Measurements from ENCODE around the gene MYL10.

The MYL10 gene

DNA sequence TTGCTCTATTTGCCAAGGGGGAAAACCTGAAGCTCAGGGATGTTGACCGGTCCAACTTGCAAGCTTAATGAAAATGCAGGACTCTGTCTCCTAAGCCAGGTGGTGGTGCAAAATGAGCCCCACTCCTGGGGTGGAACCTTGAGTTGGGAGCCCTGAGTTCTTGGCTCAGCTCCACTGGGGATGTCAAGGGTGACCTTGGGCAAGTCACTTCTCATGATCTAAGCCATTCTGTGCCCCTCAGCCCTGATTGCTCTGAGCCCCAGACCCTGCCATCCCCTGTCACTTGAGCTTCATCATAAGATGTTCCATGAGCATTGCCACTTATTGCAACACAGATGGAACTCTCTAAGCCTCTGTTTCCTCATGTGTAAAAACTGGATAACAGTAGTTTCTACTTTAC lies 33.9 kb downstream of the MYL10 start:
- DNase-seq: no peak

DNA sequence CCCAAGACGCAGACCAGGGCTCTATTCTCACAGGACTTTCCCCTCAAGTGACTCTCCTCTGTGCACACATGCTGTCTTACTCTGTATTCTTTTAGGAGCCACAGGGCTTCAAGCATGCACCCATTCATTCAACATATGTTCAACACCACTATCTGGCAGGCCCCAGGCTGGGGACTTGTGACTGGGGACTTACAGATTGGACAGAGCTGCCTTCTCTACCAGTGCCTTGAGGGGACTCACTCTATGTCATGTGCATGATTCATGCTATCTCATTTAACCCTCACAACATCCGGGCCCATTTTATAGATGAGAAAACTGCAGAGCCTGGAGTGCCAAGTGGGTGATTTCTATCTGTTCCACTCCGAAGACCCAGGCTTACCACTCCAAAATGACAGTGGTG lies 34.3 kb downstream of the MYL10 start:
- no peak for DNase-seq

DNA sequence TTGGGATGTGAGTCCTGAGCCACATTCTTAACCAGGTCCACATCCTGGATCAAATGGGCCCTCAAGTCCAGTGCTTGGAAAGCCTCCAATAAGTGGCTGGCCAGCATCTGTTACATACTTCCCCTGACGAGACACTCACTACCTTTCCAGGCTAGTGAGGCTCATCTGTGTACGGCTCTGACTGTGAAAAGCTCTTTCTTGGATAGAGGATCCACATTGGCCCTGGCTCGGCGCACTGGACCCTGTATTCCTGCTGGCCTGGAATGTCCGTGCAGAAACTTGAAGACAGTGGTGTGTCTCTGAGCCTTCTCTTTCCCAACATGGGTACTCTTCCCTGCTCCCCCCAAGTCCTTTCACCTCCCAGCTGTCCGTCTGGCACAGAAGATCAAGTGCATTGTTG lies 35.5 kb downstream of the MYL10 start:
- DNase-seq: no peak

DNA sequence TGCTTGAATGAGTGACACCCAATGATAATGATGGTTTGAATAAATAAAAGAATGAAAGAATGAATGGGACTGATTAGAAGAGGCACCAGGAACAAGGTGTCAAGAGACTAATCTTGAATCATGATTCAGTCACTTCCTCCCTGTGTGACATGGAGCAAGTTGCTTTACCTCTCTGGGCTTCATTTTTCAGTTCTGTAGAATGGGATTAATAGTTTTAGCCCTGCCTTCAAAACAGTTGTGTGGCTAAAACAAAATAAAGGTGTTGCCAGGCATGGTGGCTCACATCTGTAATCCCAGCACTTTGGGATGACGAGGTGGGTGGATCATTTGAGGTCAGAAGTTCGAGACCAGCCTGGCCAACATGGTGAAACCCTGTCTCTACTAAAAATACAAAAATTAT lies 37.6 kb downstream of the MYL10 start:
- no peak for DNase-seq

DNA sequence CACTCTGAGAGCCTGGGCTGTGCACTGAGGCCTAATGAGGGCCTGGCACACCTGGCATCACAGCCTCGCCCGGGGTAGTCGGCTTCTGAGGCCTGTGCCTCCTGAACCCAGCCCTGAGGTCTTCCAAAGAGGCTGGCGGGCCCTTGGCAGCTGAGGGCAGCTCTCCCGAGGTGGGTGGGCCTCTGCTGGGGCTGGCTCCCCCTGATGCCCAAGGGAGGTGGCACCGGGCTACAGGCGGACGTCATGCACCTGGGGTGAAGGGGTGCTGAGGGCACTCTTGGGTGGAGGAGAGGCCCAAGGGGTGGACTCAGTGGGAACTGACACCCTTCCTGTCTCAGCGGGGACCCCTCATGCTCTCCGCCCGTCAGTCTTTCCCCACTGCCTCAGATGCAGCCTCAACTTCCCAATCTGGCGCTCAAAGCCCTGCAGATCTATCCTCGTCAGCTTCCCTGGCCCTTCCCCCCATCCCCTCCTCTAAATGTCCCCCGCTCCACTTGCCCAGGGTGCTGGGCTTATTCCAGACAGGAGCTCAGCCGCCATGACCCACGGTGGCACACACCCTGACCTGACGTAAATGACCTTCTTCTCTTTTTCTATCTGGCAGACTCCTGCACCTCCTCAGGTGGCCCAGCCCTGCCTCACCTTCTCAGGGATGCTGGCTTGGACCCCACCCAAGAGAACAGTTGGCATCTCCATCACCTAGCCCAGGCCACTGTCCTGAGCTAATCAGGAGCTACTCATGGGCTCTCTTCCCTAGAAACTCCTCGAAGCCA lies 38.2 kb downstream of the MYL10 start:
- DNase-seq: no peak

DNA sequence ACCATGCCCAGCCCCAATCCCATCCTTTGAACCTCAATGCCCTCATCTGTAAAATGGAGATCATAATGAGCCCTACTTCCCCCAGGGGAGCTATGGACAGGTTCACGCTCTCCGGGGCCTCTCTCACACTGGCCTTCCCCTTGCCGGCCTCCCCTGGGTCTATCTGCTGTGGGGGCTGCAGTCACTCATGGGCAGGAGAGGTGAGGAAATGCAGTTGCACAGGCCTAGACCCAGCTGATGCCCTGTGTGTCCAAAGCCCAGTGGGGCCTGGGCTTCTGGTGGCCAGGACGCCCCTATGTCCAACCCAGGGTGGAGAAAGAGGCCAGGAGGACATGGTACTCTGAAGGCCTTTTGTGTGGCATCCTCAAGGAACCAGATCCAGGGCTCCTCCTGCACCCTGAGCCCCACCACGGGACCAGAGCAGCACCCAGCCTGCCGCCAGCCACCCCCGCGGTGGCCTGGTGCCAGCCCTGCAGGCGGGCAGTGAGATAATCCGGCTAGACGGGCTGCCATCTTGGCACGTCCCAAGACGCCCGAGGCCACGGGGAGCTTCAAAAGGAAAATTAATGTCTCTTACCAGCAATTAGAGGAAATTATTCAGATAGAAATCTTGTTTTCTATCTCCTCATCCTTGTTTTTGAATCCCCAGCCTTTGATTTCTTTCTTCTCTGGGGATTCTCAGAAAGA lies 39.0 kb downstream of the MYL10 start:
- DNase-seq: no peak

DNA sequence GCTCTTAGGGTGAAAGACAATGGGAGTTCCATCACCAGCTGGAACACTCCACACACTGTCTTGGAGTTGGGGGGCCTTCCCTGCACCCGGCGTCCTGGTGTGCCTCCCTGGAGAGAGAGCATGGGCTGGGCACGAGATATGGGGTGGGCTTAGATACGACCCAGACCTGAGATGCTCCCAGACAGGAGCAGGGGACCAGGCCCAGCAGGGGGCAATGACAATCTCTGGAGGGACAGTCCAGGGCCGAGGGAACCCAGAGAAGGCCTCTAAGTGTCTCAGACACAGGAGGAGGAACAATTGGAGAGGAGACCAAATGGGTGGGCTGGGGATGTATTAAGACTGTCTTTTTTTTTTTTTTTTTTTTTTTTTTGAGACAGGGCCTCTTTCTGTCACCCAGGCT lies 40.0 kb downstream of the MYL10 start:
- no peak for DNase-seq

DNA sequence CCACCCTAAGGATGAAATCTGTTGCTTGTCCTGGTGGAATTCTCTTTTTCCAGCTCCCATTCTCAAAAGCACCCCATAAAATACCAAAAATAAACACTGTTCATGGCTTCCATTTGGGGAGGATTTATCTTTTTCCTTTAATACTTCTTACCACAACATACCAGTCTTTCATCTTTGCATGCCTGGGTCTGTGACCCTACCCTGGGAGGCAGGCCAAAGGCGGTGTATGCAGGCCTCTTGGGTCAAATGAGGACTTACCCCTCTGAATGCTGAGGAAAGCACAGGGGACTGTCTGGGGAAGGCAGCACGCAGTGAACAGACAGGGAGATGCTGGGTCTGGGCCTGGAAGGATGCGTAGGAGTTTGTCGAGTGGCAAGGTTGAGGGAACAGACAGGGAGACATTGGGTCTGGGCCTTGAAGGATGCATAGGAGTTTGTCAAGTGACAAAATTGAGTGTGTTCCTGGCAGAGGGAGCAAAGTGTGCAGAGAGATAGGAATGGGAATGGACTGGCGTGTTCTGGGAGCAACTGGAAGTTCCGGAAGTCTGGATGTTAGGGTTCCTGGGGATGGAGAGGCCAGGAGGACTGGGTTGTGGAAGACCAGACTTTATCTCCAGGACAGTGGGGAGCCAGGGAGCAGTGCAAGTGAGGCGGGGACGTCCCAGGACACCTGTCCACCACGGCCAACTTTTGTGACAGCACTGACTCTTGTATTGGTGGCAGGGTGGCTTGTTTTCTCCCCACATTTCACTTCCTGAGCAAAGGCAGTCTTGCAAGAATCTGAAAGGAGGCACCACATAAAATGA lies 40.8 kb downstream of the MYL10 start:
- DNase-seq: no peak

DNA sequence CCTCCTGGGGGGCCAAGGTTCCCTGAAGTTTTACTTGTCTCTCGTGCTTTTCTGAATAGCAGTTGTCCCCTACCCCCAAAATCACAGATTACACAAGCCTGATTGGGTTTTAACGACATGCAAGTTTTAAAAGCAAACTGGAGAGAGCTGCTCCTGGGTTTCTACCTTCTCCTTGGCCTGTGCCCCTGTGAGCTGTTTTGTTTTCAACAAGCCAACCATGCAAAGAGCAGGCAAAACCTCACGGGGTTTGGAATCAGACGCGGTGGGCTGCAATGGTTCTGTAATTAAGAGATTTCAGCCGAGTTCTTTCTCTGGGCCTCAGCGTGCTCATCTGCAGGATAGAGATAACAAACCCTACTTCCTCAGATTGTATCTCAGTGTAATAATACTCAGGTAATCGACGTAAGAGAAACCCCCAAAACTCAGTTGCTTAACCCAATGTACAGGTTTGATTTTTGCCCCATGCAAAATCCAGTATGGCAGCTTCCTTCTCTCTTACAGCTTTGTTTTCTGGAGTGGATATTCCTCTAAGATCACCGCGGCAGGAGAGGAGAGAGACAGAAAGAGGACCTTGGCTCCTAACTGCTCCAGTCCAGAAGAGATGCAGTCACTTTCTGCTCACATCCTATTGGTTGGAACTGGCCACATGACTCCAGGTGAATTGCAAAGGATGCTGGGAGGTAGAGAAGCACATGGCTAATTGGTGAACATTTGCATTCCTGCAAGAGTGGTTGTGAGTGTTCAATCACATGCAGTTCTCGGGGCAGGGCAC lies 42.0 kb downstream of the MYL10 start:
- DNase-seq: no peak

DNA sequence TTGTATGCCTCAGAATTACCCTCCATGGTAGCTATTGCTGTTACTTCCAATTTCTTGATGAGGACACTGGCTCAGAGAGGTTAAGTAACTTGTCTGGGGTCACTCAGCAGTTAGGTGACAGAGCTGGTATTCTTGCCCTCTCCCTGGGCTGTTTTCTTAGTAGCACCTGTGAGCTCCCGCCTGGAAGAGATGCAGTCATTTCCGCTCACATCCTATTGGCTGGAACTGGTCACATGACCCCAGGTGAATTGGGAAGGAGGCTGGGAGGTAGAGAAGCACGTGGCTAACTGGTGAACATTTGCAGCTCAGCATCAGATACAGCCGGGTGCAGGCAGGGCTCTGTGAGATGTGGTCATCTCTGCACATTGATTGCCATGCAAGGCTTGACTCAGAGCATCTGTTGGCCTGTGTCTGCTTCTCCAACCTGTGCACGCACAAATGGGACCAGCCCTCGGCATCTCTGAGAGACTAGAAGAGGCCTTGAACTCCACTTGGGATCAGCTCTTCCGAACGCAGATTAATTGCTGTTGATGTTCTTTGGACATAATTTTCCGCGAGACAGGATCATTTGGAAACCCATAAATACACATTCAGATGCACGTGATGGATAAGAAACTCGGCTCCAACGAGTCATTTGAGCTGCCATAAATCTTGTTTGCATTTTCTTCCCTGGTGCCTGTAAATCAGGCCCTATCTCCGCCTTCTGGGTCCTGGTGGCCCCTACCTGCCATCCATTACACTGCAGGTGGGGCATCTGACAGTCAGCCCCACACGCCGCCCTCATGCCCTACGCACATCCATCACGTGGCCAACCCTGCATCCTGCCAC lies 42.8 kb downstream of the MYL10 start:
- DNase-seq: no peak

DNA sequence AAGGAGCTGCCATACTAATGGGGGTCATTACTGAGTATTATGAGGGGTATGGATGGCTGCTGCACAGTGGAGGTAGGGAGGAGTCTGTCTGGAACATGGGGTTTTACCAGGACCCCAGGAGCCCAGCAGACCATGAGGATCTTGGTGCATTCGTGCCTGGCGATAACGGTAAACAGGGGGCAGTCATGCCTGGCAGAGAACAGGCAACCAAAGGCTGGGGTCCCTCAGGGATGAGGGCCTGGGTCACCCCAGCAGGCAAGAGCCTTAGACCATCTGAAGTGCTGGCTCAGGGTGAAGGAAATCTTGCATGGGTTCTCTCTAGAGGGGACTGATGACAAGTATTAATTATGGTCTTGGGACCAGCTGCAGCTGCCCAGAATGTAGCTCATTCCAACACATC lies 46.1 kb downstream of the MYL10 start:
- no peak for DNase-seq

DNA sequence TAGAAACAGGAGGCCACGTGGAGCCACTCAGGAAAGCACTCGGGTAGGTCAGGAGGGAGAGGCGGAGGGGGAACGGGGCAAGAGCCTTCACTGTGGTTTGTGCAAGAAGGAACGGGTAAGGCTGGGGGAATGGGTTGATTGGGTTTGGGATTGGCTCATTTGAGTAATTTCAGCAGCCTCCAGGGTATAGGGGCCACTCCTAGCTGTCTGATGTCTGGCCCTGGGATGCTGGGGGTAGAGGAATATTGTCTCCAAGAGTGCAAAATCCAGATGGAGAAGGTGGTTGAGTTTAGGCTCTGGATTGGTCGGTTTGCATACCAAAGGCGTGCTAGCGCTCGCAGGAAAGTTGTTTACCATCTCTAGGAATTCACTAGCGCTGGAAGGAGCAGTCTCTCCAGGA lies 47.2 kb downstream of the MYL10 start:
- DNase-seq: no peak

DNA sequence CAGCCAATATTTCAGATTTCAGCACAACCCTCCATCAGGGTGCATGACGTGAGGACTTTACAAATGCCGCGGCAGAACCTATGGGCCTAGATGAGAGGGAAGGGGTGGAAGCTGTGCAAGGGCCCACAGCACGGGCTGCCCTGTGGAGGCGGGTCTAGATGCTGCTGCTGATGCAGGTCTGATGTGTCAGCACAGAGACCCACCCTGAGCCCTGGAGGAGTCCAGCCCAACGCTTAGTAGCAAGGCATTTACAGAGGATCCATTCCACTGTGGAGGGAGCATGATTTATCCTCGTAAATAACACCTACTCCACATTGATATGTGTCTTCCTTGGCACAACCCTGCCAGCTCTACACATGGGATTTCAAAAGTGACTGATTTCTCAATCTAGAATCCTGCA lies 48.5 kb downstream of the MYL10 start:
- no peak for DNase-seq

DNA sequence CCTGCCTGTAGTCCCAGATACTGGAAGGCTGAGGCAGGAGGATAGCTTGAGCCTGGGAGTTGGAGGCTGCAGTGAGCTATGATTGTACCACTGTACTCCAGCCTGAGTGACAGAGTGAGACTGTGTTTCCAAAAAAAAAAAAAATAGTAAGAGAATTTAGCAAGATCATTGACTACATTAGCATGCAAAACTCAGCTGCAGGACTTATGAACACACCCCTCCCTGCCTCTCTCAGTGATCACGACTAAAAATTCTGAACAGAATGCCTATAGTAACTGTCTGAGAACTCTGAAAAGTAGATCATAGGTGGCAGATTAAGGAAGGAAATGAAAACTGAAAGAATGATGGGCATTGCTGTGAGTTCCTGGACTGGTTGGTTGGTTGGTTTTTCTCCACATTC lies 50.5 kb downstream of the MYL10 start:
- no peak for DNase-seq

DNA sequence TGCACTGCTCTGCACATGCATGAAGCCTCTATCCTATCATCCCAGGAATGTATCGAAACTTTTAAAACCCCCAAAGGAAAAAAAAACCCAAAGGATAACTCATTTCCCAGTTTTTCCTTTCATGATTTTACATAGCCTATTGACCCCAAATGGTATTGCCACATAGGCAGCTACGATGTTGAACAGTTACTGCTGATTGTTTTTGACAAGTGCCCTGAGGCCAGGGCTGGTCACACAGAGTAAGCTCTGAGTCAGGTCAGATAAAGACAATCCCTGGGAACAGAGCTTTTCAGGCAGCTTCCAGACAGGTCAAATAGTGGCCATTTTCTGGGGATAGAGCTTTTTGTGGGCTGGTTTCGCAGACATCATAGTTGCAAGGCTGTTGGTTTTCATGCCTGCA lies 52.1 kb downstream of the MYL10 start:
- no peak for DNase-seq

DNA sequence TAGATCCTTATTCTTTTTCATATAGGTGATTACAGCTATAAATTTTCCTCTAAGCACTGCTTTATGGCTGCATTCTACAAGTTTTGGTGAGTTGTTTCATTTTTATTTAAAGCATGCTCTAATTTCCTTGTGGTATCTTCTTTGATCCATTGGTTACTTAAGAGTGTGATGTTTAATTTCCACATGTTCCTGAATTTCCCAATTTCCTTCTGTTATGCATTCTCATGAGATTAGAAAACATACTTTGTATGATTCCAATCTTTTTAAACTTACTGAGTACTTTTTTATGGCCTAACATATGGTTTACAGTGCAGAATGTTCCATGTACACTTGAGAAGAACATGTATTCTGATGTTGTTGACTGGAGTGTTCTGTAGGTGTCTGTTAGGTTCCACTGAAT lies 53.4 kb downstream of the MYL10 start:
- DNase-seq: no peak

DNA sequence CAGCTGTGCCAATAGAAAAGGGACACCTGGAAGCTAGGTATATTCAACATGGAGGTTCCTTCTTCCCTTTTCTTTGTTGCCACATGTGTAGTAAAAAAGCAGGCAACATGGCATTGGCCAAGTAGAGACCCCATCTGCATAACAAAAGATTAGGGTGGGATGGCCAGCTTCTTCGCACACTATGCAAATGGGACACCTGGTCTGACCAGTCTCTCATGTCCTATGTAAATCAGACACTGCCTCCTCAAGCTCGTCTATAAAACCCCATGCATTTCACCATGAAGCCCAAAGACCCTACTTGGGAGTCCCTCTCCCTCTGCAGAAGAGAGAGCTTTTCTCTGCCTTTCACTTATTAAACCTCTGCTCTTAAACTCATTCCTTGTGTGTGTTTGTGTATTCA lies 53.9 kb downstream of the MYL10 start:
- no peak for DNase-seq

DNA sequence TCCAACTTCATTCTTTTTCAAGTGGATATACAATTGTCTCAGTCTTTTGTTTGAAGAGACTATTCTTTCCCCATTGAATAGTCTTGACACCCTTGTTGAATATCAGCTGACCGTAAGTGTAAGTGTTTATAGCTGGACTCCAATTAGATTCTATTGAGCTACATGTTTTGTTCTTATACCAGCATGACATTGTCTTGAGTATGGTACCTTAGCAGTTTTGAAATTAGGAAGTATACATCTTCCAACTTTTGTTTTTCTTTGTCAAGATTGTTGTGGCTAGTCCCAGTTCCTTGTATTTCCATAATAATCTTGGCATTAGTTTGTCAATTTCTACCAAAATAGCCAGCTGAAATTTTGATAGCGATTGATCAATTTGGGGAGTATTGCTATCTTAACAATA lies 56.9 kb downstream of the MYL10 start:
- DNase-seq: no peak

DNA sequence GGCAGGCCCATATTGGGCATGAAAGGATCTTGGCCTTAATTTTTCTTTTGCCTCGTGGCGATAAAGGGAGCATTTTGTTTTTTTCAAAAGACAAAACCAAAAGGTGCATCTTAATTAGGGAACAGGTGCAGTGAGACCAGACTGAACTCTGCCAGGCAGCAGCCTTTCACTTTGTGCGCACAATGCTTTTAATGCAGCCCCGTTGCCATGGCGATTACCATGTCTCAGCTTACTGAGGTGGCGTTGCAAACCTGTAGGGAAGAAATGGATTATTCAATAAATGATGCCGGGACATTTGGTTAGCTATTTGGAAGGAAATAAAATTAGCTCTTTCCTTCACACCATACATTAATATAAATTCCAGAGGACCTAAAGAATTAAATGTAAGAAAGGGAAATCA lies 61.9 kb downstream of the MYL10 start:
- no peak for DNase-seq

DNA sequence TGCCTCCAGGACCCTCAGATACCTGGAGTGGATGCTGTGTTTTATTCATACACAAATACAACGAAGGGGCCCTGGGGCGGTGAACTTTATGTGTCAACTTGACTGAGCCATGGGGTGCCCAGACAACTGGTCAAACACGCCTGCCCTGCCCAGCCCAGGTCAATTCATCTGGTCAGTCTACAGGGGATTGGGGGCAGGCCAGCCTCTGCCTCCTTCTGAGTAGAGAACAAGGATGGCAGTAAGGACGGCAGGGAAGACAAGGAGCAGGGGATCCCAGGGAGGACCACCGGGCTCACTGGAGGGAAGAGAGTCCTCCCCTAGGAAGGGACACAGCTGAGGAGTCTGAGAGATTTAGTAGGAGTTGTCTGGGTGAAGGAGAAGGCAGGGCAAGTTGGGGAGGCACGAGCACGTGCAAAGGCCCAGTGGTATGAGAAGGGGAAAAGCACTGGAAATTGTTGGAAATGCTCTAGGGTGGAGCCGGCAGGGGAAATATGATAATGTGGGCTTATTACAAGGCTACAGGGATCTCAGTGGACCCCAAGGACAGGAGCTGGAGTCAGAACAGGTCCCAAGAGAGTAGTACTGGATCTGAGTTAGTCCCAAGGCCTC lies 63.4 kb downstream of the MYL10 start:
- no peak for DNase-seq

DNA sequence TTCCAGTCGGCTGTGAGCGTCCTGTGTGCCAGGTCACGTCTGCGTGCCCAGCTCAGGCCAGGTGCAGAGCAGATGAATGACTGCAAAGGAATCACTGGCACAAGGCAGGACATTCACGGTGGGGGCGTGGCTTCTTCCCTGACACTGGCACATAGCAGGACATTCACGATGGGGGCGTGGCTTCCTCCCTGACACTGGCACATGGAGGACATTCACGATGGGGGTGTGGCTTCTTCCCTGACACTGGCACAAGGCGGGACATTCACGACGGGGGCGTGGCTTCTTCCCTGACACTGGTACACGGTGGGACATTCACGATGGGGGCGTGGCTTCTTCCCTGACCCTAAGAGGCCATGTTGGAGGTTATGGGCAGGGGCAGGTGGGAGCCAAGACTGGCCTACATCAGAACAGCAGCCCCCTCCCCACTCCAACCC lies 64.3 kb downstream of the MYL10 start:
- no peak for DNase-seq
